NT2/D1 (cell line): ENCODE measurements around the gene CLDN1.

Experiments used
- YY1 ChIP-seq: IDR thresholded peaks from 2 replicates; pipeline ENCODE4 v1.6.1; 2011; ENCODE audit not compliant: insufficient read length, insufficient read depth
- ZNF274 ChIP-seq: IDR thresholded peaks from 2 replicates; pipeline ENCODE4 v1.6.1; 2011; ENCODE audit warnings: mild to moderate bottlenecking, low read depth, low read length

DNA sequence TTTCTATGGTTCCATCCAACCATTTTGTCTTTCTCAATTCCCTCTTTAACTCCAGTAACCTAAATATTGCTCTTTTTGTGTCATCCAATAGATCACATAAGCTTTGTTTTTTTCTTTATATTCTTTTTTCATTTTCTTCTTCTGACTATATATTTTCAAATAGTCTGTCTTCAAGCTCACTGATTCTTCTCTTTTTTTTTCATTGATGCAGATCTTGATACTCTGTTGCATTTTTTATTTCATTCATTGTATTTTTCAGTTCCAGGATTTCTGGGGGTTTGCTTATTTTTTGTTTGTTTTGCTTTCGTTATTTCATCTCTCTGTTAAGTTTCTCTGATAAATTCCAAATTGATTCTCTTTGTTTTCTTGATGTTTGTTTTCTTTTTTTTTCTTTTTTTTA, 36.2 kb downstream of the CLDN1 start:
- TF ChIP-seq YY1 (no peak), ZNF274 (no peak)
